Progenitor cell of endocrine pancreas (in vitro differentiated cells): ENCODE measurements around the gene COL6A5. TPM values are rescaled to one million over a fixed set of nuclear protein-coding genes. Genes with fewer than 3 reads are reported as not detected.
"Not testable (repeated sequence)": the region's sequence is repeated elsewhere in the genome, so short reads cannot be mapped to it uniquely, and the experiment has no call there.

ENCODE experiments used
- DNase-seq: peaks from one replicate; pipeline ENCODE4 v3.0.0; 2021; ENCODE audit warnings: low spot score; ENCODE audit not compliant: unreplicated experiment
- H3K27ac Mint-ChIP-seq: 2 replicates; pipeline ENCODE4 v1.8.0; 2021; ENCODE audit warnings: mild to moderate bottlenecking, moderate library complexity, mixed read lengths
- H3K27me3 Mint-ChIP-seq: 2 replicates; pipeline ENCODE4 v1.8.0; 2021; ENCODE audit warnings: mixed read lengths
- H3K36me3 Mint-ChIP-seq: 2 replicates; pipeline ENCODE4 v1.8.0; 2022; ENCODE audit warnings: mixed read lengths; ENCODE audit not compliant: insufficient read depth
- H3K4me1 Mint-ChIP-seq: 2 replicates; pipeline ENCODE4 v1.8.0; 2021; ENCODE audit warnings: low read depth, mixed read lengths
- H3K4me3 Mint-ChIP-seq: 2 replicates; pipeline ENCODE4 v1.8.0; 2021; ENCODE audit warnings: low read depth, mild to moderate bottlenecking, moderate library complexity, mixed read lengths
- H3K9me3 Mint-ChIP-seq: 2 replicates; pipeline ENCODE4 v1.8.0; 2021; ENCODE audit warnings: low read depth, mixed read lengths
- CTCF ChIP-seq: fragments of 200-600 bp; sonication (generic); IDR thresholded peaks from one replicate; pipeline ENCODE4 v1.5.0; 2021; ENCODE audit warnings: antibody characterized with exemption, mild to moderate bottlenecking; ENCODE audit not compliant: unreplicated experiment
- total RNA-seq: library from RNA; stranded (reverse); gene quantifications from 2 replicates; pipeline ENCODE4 v1.2.1, GENCODE V29; 2021

Gene COL6A5
- total RNA-seq, 1 donor from 2014 or later = not detected

- DNase-seq = no peak
- Mint-ChIP-seq H3K4me1 (no peaks in the 10 kb centered on the region), H3K36me3 (no peaks in the 10 kb centered on the region), H3K27me3 (peaks cover 2% of the 10 kb centered on the region), H3K9me3 (no peaks in the 10 kb centered on the region), H3K27ac (no peak overlapping the region), H3K4me3 (no peak overlapping the region)
- no peak for TF ChIP-seq CTCF
These were observed 49.9 kb downstream of the COL6A5 start for GRCh38 chr3:130395331-130395730.

GRCh38 chr3:130395916-130396315 is 50.4 kb downstream of the COL6A5 start:
- H3K36me3 Mint-ChIP-seq = no peaks in the 10 kb centered on the region
- TF ChIP-seq CTCF = no peak
- no peak overlapping the region for H3K4me3 Mint-ChIP-seq
- H3K27ac Mint-ChIP-seq = no peak overlapping the region
- no peaks in the 10 kb centered on the region for H3K9me3 Mint-ChIP-seq
- DNase-seq = no peak
- H3K27me3 Mint-ChIP-seq = peaks cover 2% of the 10 kb centered on the region
- no peaks in the 10 kb centered on the region for H3K4me1 Mint-ChIP-seq

- Mint-ChIP-seq H3K4me3 (no peak overlapping the region), H3K36me3 (no peaks in the 10 kb centered on the region), H3K27ac (no peak overlapping the region), H3K9me3 (peaks cover 12% of the 10 kb centered on the region), H3K4me1 (no peaks in the 10 kb centered on the region), H3K27me3 (peaks cover 2% of the 10 kb centered on the region)
- DNase-seq = no peak
- no peak for TF ChIP-seq CTCF
These were observed 58.9 kb downstream of the COL6A5 start for GRCh38 chr3:130404401-130404800.

- Mint-ChIP-seq H3K4me3 (no peak overlapping the region), H3K9me3 (peaks cover 12% of the 10 kb centered on the region), H3K27me3 (no peaks in the 10 kb centered on the region), H3K4me1 (no peaks in the 10 kb centered on the region), H3K36me3 (no peaks in the 10 kb centered on the region), H3K27ac (no peak overlapping the region)
- no peak for TF ChIP-seq CTCF
- no peak for DNase-seq
These were observed 60.5 kb downstream of the COL6A5 start for GRCh38 chr3:130405956-130406355.

- not testable (repeated sequence) for H3K27ac Mint-ChIP-seq, H3K27me3 Mint-ChIP-seq, H3K36me3 Mint-ChIP-seq, H3K4me3 Mint-ChIP-seq, DNase-seq, H3K4me1 Mint-ChIP-seq
- peaks cover 12% of the 10 kb centered on the region for H3K9me3 Mint-ChIP-seq
These were observed 62.8 kb downstream of the COL6A5 start for GRCh38 chr3:130408253-130408652.

GRCh38 chr3:130411320-130411719 is 65.8 kb downstream of the COL6A5 start:
- TF ChIP-seq CTCF = no peak
- Mint-ChIP-seq H3K4me3 (no peak overlapping the region), H3K36me3 (no peaks in the 10 kb centered on the region), H3K4me1 (no peaks in the 10 kb centered on the region), H3K27ac (no peak overlapping the region), H3K27me3 (no peaks in the 10 kb centered on the region), H3K9me3 (peaks cover 12% of the 10 kb centered on the region)
- no peak for DNase-seq
